Measurements from ENCODE around the gene PKHD1. TPM values are rescaled to one million over a fixed set of nuclear protein-coding genes. Genes with fewer than 3 reads are reported as not detected.

PKHD1 gene
- total and polyA plus RNA-seq, 12 donors = 0.03 to 0.22 (median 0.09) TPM; not detected in 3

- WGBS, 4 donors = 57 to 61% (median 60%) methylated on average over 4 of the region's 4 CpGs
- no peak for TF ChIP-seq CTCF (IDR thresholded peaks at IDR 0.05)
- TF ChIP-seq POLR2A (IDR thresholded peaks at IDR 0.05) = no peak
- Histone ChIP-seq H3K9me3 (replicated peaks in 1 of 3) (no peaks in the 10 kb centered on the region), H3K27me3 (no peaks in the 10 kb centered on the region), H3K27ac (no peak overlapping the region), H3K4me1 (replicated peaks in 1 of 2) (no peaks in the 10 kb centered on the region), H3K36me3 (replicated peaks in 1 of 2) (no peaks in the 10 kb centered on the region), H3K4me3 (no peak overlapping the region)
- intact Hi-C loops (cut with DNase I) = no loop called here
- DNase-seq = no peak
Observed at GRCh38 chr6:51630011-51630410, 457.4 kb downstream of the PKHD1 start.

GRCh38 chr6:51626391-51626790, 461.0 kb downstream of the PKHD1 start:
- Histone ChIP-seq H3K27me3 (no peaks in the 10 kb centered on the region), H3K4me3 (no peak overlapping the region), H3K27ac (no peak overlapping the region), H3K36me3 (replicated peaks in 1 of 2) (no peaks in the 10 kb centered on the region), H3K9me3 (replicated peaks in 1 of 3) (no peaks in the 10 kb centered on the region), H3K4me1 (replicated peaks in 1 of 2) (no peaks in the 10 kb centered on the region)
- TF ChIP-seq CTCF (IDR thresholded peaks at IDR 0.05) = no peak
- no peak for TF ChIP-seq POLR2A (IDR thresholded peaks at IDR 0.05)
- intact Hi-C loops (cut with DNase I) = no loop called here
- WGBS, 4 donors = 48 to 66% (median 59%) methylated on average over 1 of the region's 1 CpG
- DNase-seq = no peak

- WGBS, 4 donors = 68 to 83% (median 79%) methylated on average over 4 of the region's 4 CpGs
- TF ChIP-seq CTCF (IDR thresholded peaks at IDR 0.05) = no peak
- no peak for TF ChIP-seq POLR2A (IDR thresholded peaks at IDR 0.05)
- H3K27me3 ChIP-seq = no peaks in the 10 kb centered on the region
- no peak overlapping the region for H3K27ac ChIP-seq
- no peak overlapping the region for H3K4me3 ChIP-seq
- no peaks in the 10 kb centered on the region for H3K9me3 ChIP-seq (replicated peaks in 1 of 3)
- no peak for DNase-seq
- intact Hi-C loops (cut with DNase I) = no loop called here
- H3K36me3 ChIP-seq (replicated peaks in 1 of 2) = no peaks in the 10 kb centered on the region
- no peaks in the 10 kb centered on the region for H3K4me1 ChIP-seq (replicated peaks in 1 of 2)
Observed at GRCh38 chr6:51625566-51625965, 461.8 kb downstream of the PKHD1 start.

- Histone ChIP-seq H3K36me3 (replicated peaks in 1 of 2) (no peaks in the 10 kb centered on the region), H3K27me3 (no peaks in the 10 kb centered on the region), H3K4me3 (no peak overlapping the region), H3K9me3 (replicated peaks in 1 of 3) (no peaks in the 10 kb centered on the region), H3K27ac (no peak overlapping the region), H3K4me1 (replicated peaks in 1 of 2) (no peaks in the 10 kb centered on the region)
- intact Hi-C loops (cut with DNase I) = no loop called here
- no peak for TF ChIP-seq CTCF (IDR thresholded peaks at IDR 0.05)
- TF ChIP-seq POLR2A (IDR thresholded peaks at IDR 0.05) = no peak
- DNase-seq = no peak
- WGBS, 4 donors = 61 to 79% (median 67%) methylated on average over 1 of the region's 1 CpG
Observed at GRCh38 chr6:51620971-51621370, 466.4 kb downstream of the PKHD1 start.

Measured in adrenal gland (tissue), 12 donors.